IMR-90 (cell line): Measurements from ENCODE around the gene CEACAM8. TPM values are rescaled to one million over a fixed set of nuclear protein-coding genes. Genes with fewer than 3 reads are reported as not detected.

Source experiments
- ATAC-seq: fragments of 200-7000 bp; cut with Tn5 transposase; 2 replicates; pipeline ENCODE4 v1.9.1; 2020; ENCODE audit warnings: low read depth, mild to moderate bottlenecking, moderate library complexity
- BruUV-seq: library from RNA; stranded (reverse); fragments of 400-500 nt; replicated peaks from 2 replicates; lab custom pipeline; 2021; lab: Mats Ljungman, UMichigan
- CTCF ChIA-PET: fragments of 300-600 bp; formaldehyde crosslinking; extraction: SDS; loops from one replicate; lab custom pipeline; 2021; ENCODE audit warnings: antibody characterized with exemption; lab: Yijun Ruan, JAX
- POLR2A ChIA-PET: fragments of 300-600 bp; sonication (Branson Sonifier 250); formaldehyde crosslinking; loops from one replicate; lab custom pipeline; 2022; ENCODE audit warnings: antibody characterized with exemption; ENCODE audit not compliant: unreplicated experiment; lab: Charles Lee
- DNase-seq: peaks from one replicate; pipeline ENCODE4 v3.0.0; 2013
- H2AFZ ChIP-seq: replicated peaks from 2 replicates; pipeline ENCODE3; 2013; ENCODE audit warnings: low read length, mild to moderate bottlenecking; ENCODE audit not compliant: poor library complexity
- H2AK5ac ChIP-seq: 2 replicates; pipeline ENCODE4 v1.6.1; 2013; ENCODE audit warnings: low read depth, low read length, inconsistent platforms
- H2AK9ac ChIP-seq: replicated peaks from 2 replicates; pipeline ENCODE3; 2013; ENCODE audit warnings: mild to moderate bottlenecking, low read depth, low read length, moderate library complexity; ENCODE audit not compliant: poor library complexity
- H2BK120ac ChIP-seq: 2 replicates; pipeline ENCODE4 v1.6.1; 2013; ENCODE audit warnings: low read depth, low read length, inconsistent platforms
- H2BK15ac ChIP-seq: 3 replicates; pipeline ENCODE4 v1.6.1; 2013; ENCODE audit warnings: low read depth, low read length, inconsistent platforms
- H2BK20ac ChIP-seq: 2 replicates; pipeline ENCODE4 v1.6.1; 2013; ENCODE audit warnings: low read depth, mild to moderate bottlenecking, inconsistent platforms, low read length, moderate library complexity
- H2BK5ac ChIP-seq: 2 replicates; pipeline ENCODE4 v1.6.1; 2013; ENCODE audit warnings: mild to moderate bottlenecking, low read depth, low read length, inconsistent platforms; ENCODE audit not compliant: poor library complexity, severe bottlenecking
- H3K14ac ChIP-seq: replicated peaks from 2 replicates; pipeline ENCODE4 v1.6.1; 2013; ENCODE audit warnings: low read depth, low read length, inconsistent platforms
- H3K18ac ChIP-seq: 2 replicates; pipeline ENCODE4 v1.6.1; 2013; ENCODE audit warnings: low read depth, low read length, control low read depth
- H3K23ac ChIP-seq: 2 replicates; pipeline ENCODE4 v1.6.1; 2013; ENCODE audit warnings: low read depth, low read length, inconsistent platforms
- H3K27ac ChIP-seq: 2 replicates; pipeline ENCODE4 v1.5.1; 2013; ENCODE audit warnings: mild to moderate bottlenecking, control low read depth, low read length; ENCODE audit not compliant: insufficient read depth
- H3K27me3 ChIP-seq: 2 replicates; pipeline ENCODE4 v1.6.1; 2013; ENCODE audit warnings: low read length; ENCODE audit not compliant: control insufficient read depth, insufficient read depth
- H3K36me3 ChIP-seq: 2 replicates; pipeline ENCODE4 v1.6.1; 2013; ENCODE audit warnings: low read length, mixed read lengths; ENCODE audit not compliant: control insufficient read depth, insufficient read depth
- H3K4ac ChIP-seq: 2 replicates; pipeline ENCODE4 v1.6.1; 2013; ENCODE audit warnings: low read depth, low read length, inconsistent platforms
- H3K4me1 ChIP-seq: 2 replicates; pipeline ENCODE4 v1.6.1; 2013; ENCODE audit warnings: low read length, mixed read lengths; ENCODE audit not compliant: control insufficient read depth, insufficient read depth
- H3K4me2 ChIP-seq: 2 replicates; pipeline ENCODE4 v1.6.1; 2013; ENCODE audit warnings: low read depth, mild to moderate bottlenecking, control low read depth, low read length, moderate library complexity
- H3K4me3 ChIP-seq: 2 replicates; pipeline ENCODE4 v1.5.1; 2013; ENCODE audit warnings: low read depth, mild to moderate bottlenecking, control low read depth, low read length, moderate library complexity; ENCODE audit not compliant: insufficient read depth
- H3K56ac ChIP-seq: 2 replicates; pipeline ENCODE4 v1.6.1; 2013; ENCODE audit warnings: low read length, inconsistent platforms; ENCODE audit not compliant: insufficient read depth; ENCODE audit errors: extremely low read depth
- H3K79me1 ChIP-seq, 2 experiments: 2 replicates each; pipeline ENCODE4 v1.6.1; 2013; ENCODE audit warnings: low read length in 2 of 2, inconsistent platforms in 1 of 2, low read depth in 1 of 2
- H3K9ac ChIP-seq: 2 replicates; pipeline ENCODE4 v1.6.1; 2013; ENCODE audit warnings: low read depth, low read length, control low read depth
- H3K9me1 ChIP-seq: 2 replicates; pipeline ENCODE4 v1.6.1; 2013; ENCODE audit warnings: low read length, inconsistent platforms; ENCODE audit not compliant: insufficient read depth
- H3K9me3 ChIP-seq: 2 replicates; pipeline ENCODE4 v1.6.1; 2013; ENCODE audit warnings: low read length; ENCODE audit not compliant: control insufficient read depth, insufficient read depth
- H4K20me1 ChIP-seq: 2 replicates; pipeline ENCODE4 v1.6.1; 2013; ENCODE audit warnings: low read length, inconsistent platforms; ENCODE audit not compliant: insufficient read depth
- H4K5ac ChIP-seq: 2 replicates; pipeline ENCODE4 v1.6.1; 2013; ENCODE audit warnings: mild to moderate bottlenecking, low read depth, low read length, control low read depth
- H4K8ac ChIP-seq, 2 experiments: 2 replicates each; pipeline ENCODE4 v1.6.1; 2013; ENCODE audit warnings: low read depth in 2 of 2, low read length in 2 of 2, control low read depth in 1 of 2, inconsistent platforms in 1 of 2
- H4K91ac ChIP-seq: 2 replicates; pipeline ENCODE4 v1.6.1; 2013; ENCODE audit warnings: low read depth, low read length, inconsistent platforms; ENCODE audit not compliant: insufficient read depth
- BHLHE40 ChIP-seq: fragments of 150-350 bp; IDR thresholded peaks from 2 replicates; pipeline ENCODE4 v1.6.1; 2016; ENCODE audit warnings: mild to moderate bottlenecking, low read depth, low read length
- CEBPB ChIP-seq: IDR thresholded peaks from 2 replicates; pipeline ENCODE4 v1.6.1; 2012; ENCODE audit warnings: low read depth, low read length, improper control_type of control experiment
- CHD1 ChIP-seq: IDR thresholded peaks from 2 replicates; pipeline ENCODE4 v1.6.1; 2012; ENCODE audit warnings: low read depth, low read length, improper control_type of control experiment
- ELK1 ChIP-seq: fragments of 150-350 bp; IDR thresholded peaks from 2 replicates; pipeline ENCODE4 v1.6.1; 2016; ENCODE audit warnings: low read depth, mild to moderate bottlenecking, low read length, moderate library complexity, borderline replicate concordance
- FOS ChIP-seq: fragments of 150-350 bp; IDR thresholded peaks from 2 replicates; pipeline ENCODE4 v1.6.1; 2016; ENCODE audit warnings: low read depth, low read length
- MAFK ChIP-seq: IDR thresholded peaks from 2 replicates; pipeline ENCODE4 v1.6.1; 2012; ENCODE audit warnings: low read depth, low read length, improper control_type of control experiment
- MAZ ChIP-seq: IDR thresholded peaks from 2 replicates; pipeline ENCODE4 v1.6.1; 2012; ENCODE audit warnings: low read depth, mild to moderate bottlenecking, low read length, improper control_type of control experiment, moderate library complexity, borderline replicate concordance
- MXI1 ChIP-seq: IDR thresholded peaks from 2 replicates; pipeline ENCODE4 v1.6.1; 2012; ENCODE audit warnings: low read depth, mild to moderate bottlenecking, low read length, moderate library complexity, borderline replicate concordance
- NFE2L2 ChIP-seq: fragments of 150-350 bp; IDR thresholded peaks from 2 replicates; pipeline ENCODE4 v1.6.1; 2016; ENCODE audit warnings: low read depth, mild to moderate bottlenecking, low read length
- POLR2A ChIP-seq: IDR thresholded peaks from 2 replicates; pipeline ENCODE4 v1.6.1; 2012; ENCODE audit warnings: mild to moderate bottlenecking, low read depth, low read length
- RAD21 ChIP-seq: IDR thresholded peaks from 2 replicates; pipeline ENCODE4 v1.6.1; 2012; ENCODE audit warnings: low read length, improper control_type of control experiment
- RCOR1 ChIP-seq: IDR thresholded peaks from 2 replicates; pipeline ENCODE4 v1.6.1; 2012; ENCODE audit warnings: mild to moderate bottlenecking, low read length, improper control_type of control experiment; ENCODE audit not compliant: insufficient replicate concordance
- RFX5 ChIP-seq: IDR thresholded peaks from 2 replicates; pipeline ENCODE4 v1.8.0; 2012; ENCODE audit warnings: low read depth, mild to moderate bottlenecking, low read length, moderate library complexity
- SMC3 ChIP-seq: fragments of 150-350 bp; IDR thresholded peaks from 2 replicates; pipeline ENCODE4 v1.6.1; 2016; ENCODE audit warnings: low read depth, mild to moderate bottlenecking, antibody characterized with exemption, low read length, moderate library complexity
- USF2 ChIP-seq: fragments of 150-350 bp; IDR thresholded peaks from 2 replicates; pipeline ENCODE4 v1.6.1; 2017; ENCODE audit warnings: mild to moderate bottlenecking, antibody characterized with exemption, low read length, low read depth
- WGBS, 2 experiments: methylation state at CpG; one replicate each; pipeline versions ENCODE4 v1.1.5 to v1.1.7; 2013; ENCODE audit warnings: missing lambda C conversion rate in 2 of 2; ENCODE audit not compliant: insufficient read length in 1 of 2; ENCODE audit errors: extremely low coverage in 2 of 2; 5-methylcytosine and 5-hydroxymethylcytosine counted together
- dilution Hi-C: fragments of 300-500 bp; cut with HindIII; formaldehyde crosslinking; loops from one replicate; pipeline ENCODE4 v1.14.3; 2018; ENCODE audit warnings: low sequenced_read_pairs; ENCODE audit not compliant: unreplicated experiment
- in situ Hi-C: fragments of 300-500 bp; cut with MboI; formaldehyde crosslinking; loops from 3 replicates; pipeline ENCODE4 v1.14.3; 2019; ENCODE audit warnings: low sequenced_read_pairs, inconsistent platforms, mixed read lengths
- intact Hi-C: fragments of 100-400 bp; cut with micrococcal nuclease; formaldehyde crosslinking; loops from 2 replicates; pipeline ENCODE4 v1.10.0; 2022
- polyA plus RNA-seq, 3 experiments: library from polyadenylated mRNA; depleted of rRNA; stranded (reverse); fragments of >200 nt; gene quantifications; 2 replicates each; pipeline ENCODE4 v1.2.3, GENCODE V29; 2012; ENCODE audit warnings: low replicate concordance in 1 of 3
- total RNA-seq: library from RNA; depleted of rRNA; stranded (reverse); fragments of >200 nt; gene quantifications from 2 replicates; pipeline ENCODE4 v1.2.3, GENCODE V29; 2012

CEACAM8 gene
- total and polyA plus RNA-seq, 2 of the 4 experiments (the other 2 are of a cell fraction), result not detected

- CTCF ChIA-PET, result interaction anchor here (0.6 to 0.8 kb wide), 4 partner anchors 38 to 113 kb away, joined by 3 read pairs; no protein-coding TSS in a partner anchor
- BruUV-seq, result no TSS peak
- TF ChIP-seq MXI1, result no peak
- no peak for TF ChIP-seq CHD1
- no peak for TF ChIP-seq FOS
- TF ChIP-seq MAFK, result no peak
- no peak for TF ChIP-seq CEBPB
- TF ChIP-seq MAZ, result no peak
- peak; percentile 41 for TF ChIP-seq RAD21
- TF ChIP-seq POLR2A, result no peak
- TF ChIP-seq BHLHE40, result no peak
- no peak for TF ChIP-seq USF2
- TF ChIP-seq NFE2L2, result no peak
- no peak for TF ChIP-seq ELK1
- TF ChIP-seq RCOR1, result no peak
- peak; percentile 29; the same call in 1 of the 2 replicates for TF ChIP-seq SMC3
- no peak for TF ChIP-seq RFX5
These were observed 31.1 kb downstream of the CEACAM8 start for GRCh38 chr19:42563352-42564210.

More at GRCh38 chr19:42563352-42564210, 31.1 kb downstream of the CEACAM8 start:
- in situ Hi-C loops (no loop called here), dilution Hi-C loops (no loop called here), intact Hi-C loops (no loop called here)
- no peak overlapping the region for H3K9ac ChIP-seq
- no peak overlapping the region for H2BK15ac ChIP-seq
- H3K4me2 ChIP-seq, result no peak overlapping the region
- no peak overlapping the region for H2AK9ac ChIP-seq
- peak overlapping the region; percentile 24 for H2AFZ ChIP-seq
- no peaks in the 10 kb centered on the region for H3K4me1 ChIP-seq
- H3K4me3 ChIP-seq, result no peak overlapping the region
- no peaks in the 10 kb centered on the region for H3K79me1 ChIP-seq
- no peaks in the 10 kb centered on the region for H3K36me3 ChIP-seq
- H2AK5ac ChIP-seq, result no peak overlapping the region
- WGBS, 2 experiments, result 0% methylated on average over 3 of the region's 7 CpGs; no CpG with 5 or more reads in 1 of the 2 experiments
- no peak overlapping the region for H3K14ac ChIP-seq
- no peak overlapping the region for H2BK20ac ChIP-seq
- H2BK5ac ChIP-seq, result no peak overlapping the region
- no peak overlapping the region for H3K56ac ChIP-seq
- no peak overlapping the region for H4K91ac ChIP-seq
- H4K20me1 ChIP-seq, result no peaks in the 10 kb centered on the region; the same call in 1 of the 2 replicates
- no peak overlapping the region for H2BK120ac ChIP-seq
- no peak overlapping the region for H4K5ac ChIP-seq
- no peaks in the 10 kb centered on the region for H3K9me3 ChIP-seq
- ATAC-seq (peak; percentile 99), DNase-seq (peak; percentile 39)
- no peak overlapping the region for H3K4ac ChIP-seq
- POLR2A ChIA-PET, result no interaction called here
- peaks cover 37% of the 10 kb centered on the region for H3K27me3 ChIP-seq
- no peak overlapping the region for H3K27ac ChIP-seq
- no peak overlapping the region for H4K8ac ChIP-seq
- no peak overlapping the region for H3K23ac ChIP-seq
- H3K9me1 ChIP-seq, result no peaks in the 10 kb centered on the region
- H3K18ac ChIP-seq, result no peak overlapping the region
